Caco-2 (cell line): Measurements from ENCODE around the gene SPG21. TPM values are rescaled to one million over a fixed set of nuclear protein-coding genes. Genes with fewer than 3 reads are reported as not detected.

ENCODE experiments used
- BruUV-seq: library from RNA; stranded (reverse); fragments of 400-500 nt; replicated peaks from 2 replicates; lab custom pipeline; 2021; lab: Mats Ljungman, UMichigan
- CTCF ChIA-PET: fragments of 300-600 bp; sonication (Branson Sonifier 250); formaldehyde crosslinking; loops from one replicate; lab custom pipeline; 2022; ENCODE audit warnings: antibody characterized with exemption; lab: Charles Lee
- POLR2A ChIA-PET: fragments of 300-600 bp; sonication (Branson Sonifier 250); formaldehyde crosslinking; loops from one replicate; lab custom pipeline; 2022; ENCODE audit warnings: antibody characterized with exemption; lab: Charles Lee
- DNase-seq, 2 experiments: peaks; one replicate each; pipeline versions ENCODE4 v3.0.0 to v3.0.0-alpha.2; 2020 to 2022
- H3K27me3 ChIP-seq: replicated peaks from 2 replicates; pipeline ENCODE4 v1.6.0; 2011; ENCODE audit warnings: low read length; ENCODE audit not compliant: control insufficient read depth, insufficient read depth
- H3K36me3 ChIP-seq: 2 replicates; pipeline ENCODE4 v1.5.1; 2011; ENCODE audit warnings: low read length; ENCODE audit not compliant: control insufficient read depth, insufficient read depth
- H3K4me1 ChIP-seq: fragments of 250-450 bp; sonication (Bioruptor Pico); 2 replicates; pipeline ENCODE4 v1.5.1; 2020; ENCODE audit warnings: mild to moderate bottlenecking
- H3K4me3 ChIP-seq: 2 replicates; pipeline ENCODE4 v1.5.1; 2011; ENCODE audit warnings: low read depth, mild to moderate bottlenecking, control low read depth, low read length
- H3K9me3 ChIP-seq: fragments of 250-450 bp; sonication (Bioruptor Pico); 2 replicates; pipeline ENCODE4 v1.5.1; 2020; ENCODE audit warnings: mild to moderate bottlenecking, moderate library complexity
- H3K27ac Mint-ChIP-seq: one replicate; pipeline ENCODE4 v1.8.0; 2022; ENCODE audit warnings: mixed read lengths; ENCODE audit not compliant: unreplicated experiment
- H3K27me3 Mint-ChIP-seq: one replicate; pipeline ENCODE4 v1.8.0; 2022; ENCODE audit warnings: mixed read lengths; ENCODE audit not compliant: insufficient read depth, unreplicated experiment
- H3K36me3 Mint-ChIP-seq: one replicate; pipeline ENCODE4 v1.8.0; 2022; ENCODE audit warnings: mild to moderate bottlenecking, mixed read lengths; ENCODE audit not compliant: insufficient read depth, unreplicated experiment
- H3K4me1 Mint-ChIP-seq: one replicate; pipeline ENCODE4 v1.8.0; 2022; ENCODE audit warnings: low read depth, mixed read lengths; ENCODE audit not compliant: unreplicated experiment
- H3K4me3 Mint-ChIP-seq: one replicate; pipeline ENCODE4 v1.8.0; 2022; ENCODE audit warnings: mild to moderate bottlenecking, moderate library complexity, mixed read lengths; ENCODE audit not compliant: unreplicated experiment
- H3K9me3 Mint-ChIP-seq: one replicate; pipeline ENCODE4 v1.8.0; 2022; ENCODE audit warnings: mixed read lengths; ENCODE audit not compliant: unreplicated experiment
- CTCF ChIP-seq, 2 experiments: fragments of 200-600 bp in 1 of 2; IDR thresholded peaks; 1 replicate in 1 of 2; 2 replicates in 1 of 2; pipeline versions ENCODE4 v1.5.1 to v1.8.0; 2011 to 2022; ENCODE audit warnings: antibody characterized with exemption in 1 of 2, control low read depth in 1 of 2, inconsistent platforms in 1 of 2, low read depth in 1 of 2, low read length in 1 of 2, mild to moderate bottlenecking in 1 of 2, moderate library complexity in 1 of 2; ENCODE audit not compliant: insufficient read depth in 1 of 2, severe bottlenecking in 1 of 2, unreplicated experiment in 1 of 2
- intact Hi-C: fragments of 100-400 bp; cut with micrococcal nuclease; formaldehyde crosslinking; loops from one replicate; pipeline ENCODE4 v1.10.0; 2022; ENCODE audit not compliant: unreplicated experiment
- total RNA-seq: library from RNA; stranded (reverse); gene quantifications from 2 replicates; pipeline ENCODE4 v1.2.3, GENCODE V29; 2022

SPG21 gene
- total RNA-seq, 1 experiment from 2014 or later: 72.9 TPM

GRCh38 chr15:65006876-65007275 lies 17.2 kb upstream of the SPG21 start:
- no peak for DNase-seq
- H3K36me3 Mint-ChIP-seq: peaks cover 21% of the 10 kb centered on the region
- H3K27me3 Mint-ChIP-seq: no peaks in the 10 kb centered on the region
- no peaks in the 10 kb centered on the region for H3K9me3 Mint-ChIP-seq
- POLR2A ChIA-PET: interaction anchor here (0.6 kb wide), 1 partner anchor 359 kb away, joined by 6 read pairs; no protein-coding TSS in a partner anchor
- Histone ChIP-seq H3K4me3 (no peak overlapping the region), H3K9me3 (no peaks in the 10 kb centered on the region), H3K4me1 (no peaks in the 10 kb centered on the region), H3K36me3 (no peaks in the 10 kb centered on the region), H3K27me3 (no peaks in the 10 kb centered on the region)
- intact Hi-C loops: no loop called here
- TF ChIP-seq CTCF (IDR thresholded peaks at IDR 0.05; ENCODE audit: insufficient read depth in 1 of 2, low read depth in 1 of 2, low read length in 1 of 2, severe bottlenecking in 1 of 2, unreplicated experiment in 1 of 2): no peak
- CTCF ChIA-PET: no interaction called here
- no peaks in the 10 kb centered on the region for H3K4me1 Mint-ChIP-seq
- no peak overlapping the region for H3K27ac Mint-ChIP-seq
- H3K4me3 Mint-ChIP-seq: no peak overlapping the region
- no TSS peak for BruUV-seq

DNA sequence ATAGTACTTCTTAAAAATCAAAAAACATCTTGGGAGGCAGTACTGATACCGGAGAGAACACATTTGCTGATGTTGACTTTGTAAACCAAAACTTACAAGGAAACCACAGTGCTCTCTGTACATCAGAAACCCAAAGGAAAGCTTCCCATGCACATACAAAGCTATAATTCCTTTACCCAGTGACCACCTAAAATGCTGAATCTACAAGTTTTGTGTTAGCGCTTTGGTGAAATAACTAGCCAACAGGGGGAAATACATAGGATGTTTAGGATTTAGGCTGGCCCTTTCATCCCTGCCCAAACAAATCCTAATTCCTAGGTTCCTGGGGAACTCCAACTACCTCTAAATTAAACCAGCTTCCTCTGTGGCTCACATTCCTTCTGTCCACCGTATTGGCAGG lies 15.3 kb upstream of the SPG21 start:
- Mint-ChIP-seq H3K4me3 (no peak overlapping the region), H3K4me1 (no peaks in the 10 kb centered on the region), H3K36me3 (peaks cover 13% of the 10 kb centered on the region), H3K27ac (no peak overlapping the region), H3K9me3 (no peaks in the 10 kb centered on the region), H3K27me3 (no peaks in the 10 kb centered on the region)
- Histone ChIP-seq H3K36me3 (no peaks in the 10 kb centered on the region), H3K4me3 (no peak overlapping the region), H3K4me1 (no peaks in the 10 kb centered on the region), H3K27me3 (no peaks in the 10 kb centered on the region), H3K9me3 (no peaks in the 10 kb centered on the region)
- no peak for DNase-seq
- intact Hi-C loops: no loop called here
- ChIA-PET POLR2A (no interaction called here), CTCF (no interaction called here)
- TF ChIP-seq CTCF (IDR thresholded peaks at IDR 0.05; ENCODE audit: insufficient read depth in 1 of 2, low read depth in 1 of 2, low read length in 1 of 2, severe bottlenecking in 1 of 2, unreplicated experiment in 1 of 2): no peak
- no TSS peak for BruUV-seq

DNA sequence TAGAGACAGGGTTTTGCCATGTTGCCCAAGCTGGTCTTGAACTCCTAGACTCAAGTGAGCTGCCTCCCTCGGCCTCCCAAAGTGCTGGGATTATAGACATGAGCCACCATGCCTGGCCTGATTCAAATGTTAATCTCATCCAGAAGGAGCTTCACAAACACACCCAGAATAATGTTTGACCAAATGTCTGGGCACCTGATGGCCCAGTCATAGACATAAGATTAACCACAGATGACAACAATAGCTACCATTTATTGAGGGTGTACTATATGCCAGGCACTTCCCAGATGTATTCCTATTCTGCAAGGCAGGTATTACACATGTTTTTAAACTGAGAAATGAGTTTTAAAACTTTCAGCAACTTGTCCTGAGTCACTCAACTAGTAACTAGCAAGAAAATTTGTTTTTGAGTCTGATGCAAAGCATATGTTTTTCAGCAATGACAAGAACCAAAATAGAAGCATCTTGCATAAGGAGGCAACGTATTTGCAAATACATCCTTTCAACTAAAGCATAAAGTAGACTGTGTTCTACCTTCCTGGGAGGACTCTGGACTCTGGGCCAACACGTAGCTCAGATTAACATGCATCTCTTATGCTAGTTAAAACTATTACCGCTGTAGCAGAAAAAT lies 8.1 kb upstream of the SPG21 start:
- H3K27me3 Mint-ChIP-seq: no peaks in the 10 kb centered on the region
- BruUV-seq: no TSS peak
- no peak overlapping the region for H3K4me3 Mint-ChIP-seq
- Histone ChIP-seq H3K27me3 (no peaks in the 10 kb centered on the region), H3K36me3 (no peaks in the 10 kb centered on the region), H3K9me3 (no peaks in the 10 kb centered on the region), H3K4me3 (no peak overlapping the region), H3K4me1 (no peaks in the 10 kb centered on the region)
- no peak overlapping the region for H3K27ac Mint-ChIP-seq
- intact Hi-C loops: no loop called here
- TF ChIP-seq CTCF (IDR thresholded peaks at IDR 0.05; ENCODE audit: insufficient read depth in 1 of 2, low read depth in 1 of 2, low read length in 1 of 2, severe bottlenecking in 1 of 2, unreplicated experiment in 1 of 2): no peak
- no peaks in the 10 kb centered on the region for H3K4me1 Mint-ChIP-seq
- POLR2A ChIA-PET: no interaction called here
- no peak for DNase-seq
- peaks cover 5% of the 10 kb centered on the region for H3K36me3 Mint-ChIP-seq
- H3K9me3 Mint-ChIP-seq: no peaks in the 10 kb centered on the region
- CTCF ChIA-PET: no interaction called here
